Measurements from ENCODE around the gene PPFIBP2.

The PPFIBP2 gene

DNA sequence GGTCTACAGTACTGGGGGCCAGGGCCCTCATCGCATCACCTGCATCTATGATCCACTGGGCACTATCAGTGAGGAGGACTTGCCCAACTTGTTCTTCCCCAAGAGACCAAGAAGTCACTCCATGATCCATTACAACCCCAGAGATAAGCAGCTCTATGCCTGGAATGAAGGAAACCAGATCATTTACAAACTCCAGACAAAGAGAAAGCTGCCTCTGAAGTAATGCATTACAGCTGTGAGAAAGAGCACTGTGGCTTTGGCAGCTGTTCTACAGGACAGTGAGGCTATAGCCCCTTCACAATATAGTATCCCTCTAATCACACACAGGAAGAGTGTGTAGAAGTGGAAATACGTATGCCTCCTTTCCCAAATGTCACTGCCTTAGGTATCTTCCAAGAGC is 3.8 kb upstream of the PPFIBP2 start:
- Histone ChIP-seq H3K9ac (ENCODE audit: low read length) (no peak overlapping the region), H3K27me3 (replicated peaks; ENCODE audit: insufficient read depth, low read length) (no peaks in the 10 kb centered on the region), H3K79me2 (ENCODE audit: low read length) (peaks cover 6% of the 10 kb centered on the region; the same call in 1 of the 2 replicates), H3K9me3 (replicated peaks; ENCODE audit: insufficient read depth, low read length) (no peaks in the 10 kb centered on the region), H3K9me2 (replicated peaks; ENCODE audit: insufficient read depth, low read length) (no peaks in the 10 kb centered on the region), H3K27ac (ENCODE audit: low read length) (no peak overlapping the region), H3K36me3 (replicated peaks; ENCODE audit: insufficient read depth, low read length) (no peaks in the 10 kb centered on the region), H3F3A (ENCODE audit: insufficient read depth, low read length) (peaks cover 24% of the 10 kb centered on the region), H2AFZ (ENCODE audit: low read length) (no peak overlapping the region), H3K4me3 (ENCODE audit: low read length) (no peak overlapping the region), H3K4me1 (ENCODE audit: low read length) (peaks cover 27% of the 10 kb centered on the region), H3K4me2 (ENCODE audit: low read depth, low read length) (no peak overlapping the region), H4K20me1 (ENCODE audit: insufficient read depth, low read length) (no peaks in the 10 kb centered on the region)
- TF ChIP-seq, protein P1, sequence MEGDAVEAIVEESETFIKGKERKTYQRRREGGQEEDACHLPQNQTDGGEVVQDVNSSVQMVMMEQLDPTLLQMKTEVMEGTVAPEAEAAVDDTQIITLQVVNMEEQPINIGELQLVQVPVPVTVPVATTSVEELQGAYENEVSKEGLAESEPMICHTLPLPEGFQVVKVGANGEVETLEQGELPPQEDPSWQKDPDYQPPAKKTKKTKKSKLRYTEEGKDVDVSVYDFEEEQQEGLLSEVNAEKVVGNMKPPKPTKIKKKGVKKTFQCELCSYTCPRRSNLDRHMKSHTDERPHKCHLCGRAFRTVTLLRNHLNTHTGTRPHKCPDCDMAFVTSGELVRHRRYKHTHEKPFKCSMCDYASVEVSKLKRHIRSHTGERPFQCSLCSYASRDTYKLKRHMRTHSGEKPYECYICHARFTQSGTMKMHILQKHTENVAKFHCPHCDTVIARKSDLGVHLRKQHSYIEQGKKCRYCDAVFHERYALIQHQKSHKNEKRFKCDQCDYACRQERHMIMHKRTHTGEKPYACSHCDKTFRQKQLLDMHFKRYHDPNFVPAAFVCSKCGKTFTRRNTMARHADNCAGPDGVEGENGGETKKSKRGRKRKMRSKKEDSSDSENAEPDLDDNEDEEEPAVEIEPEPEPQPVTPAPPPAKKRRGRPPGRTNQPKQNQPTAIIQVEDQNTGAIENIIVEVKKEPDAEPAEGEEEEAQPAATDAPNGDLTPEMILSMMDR (IDR thresholded peaks at IDR 0.05; ENCODE audit: low read length) = no peak
- TF ChIP-seq EZH2 (optimal IDR thresholded peaks at IDR 0.05; ENCODE audit: low read depth, low read length) (no peak), EZH2phosphoT487 (IDR thresholded peaks at IDR 0.05; ENCODE audit: low read length) (no peak)
- DNase-seq = no peak

DNA sequence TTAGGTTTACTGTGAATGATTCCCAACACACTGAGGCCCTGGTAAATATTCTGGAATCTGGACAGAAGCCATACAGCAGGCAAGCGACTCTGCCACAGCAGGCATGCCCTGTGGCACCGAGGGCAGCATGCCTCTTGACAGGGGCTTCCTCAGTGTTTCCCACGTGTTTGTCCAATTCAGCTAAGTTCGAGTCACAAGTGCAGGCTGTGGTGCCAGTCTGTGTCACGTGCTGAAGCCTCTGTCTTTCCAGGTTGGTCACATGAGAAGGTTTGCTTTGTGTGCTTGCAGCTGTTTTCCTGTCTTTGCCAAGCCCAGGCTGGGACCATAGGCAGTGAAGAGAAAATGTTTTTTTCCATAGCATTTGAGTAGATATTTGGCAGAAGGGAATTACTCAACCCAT is 2.4 kb upstream of the PPFIBP2 start:
- Histone ChIP-seq H3K27me3 (replicated peaks; ENCODE audit: insufficient read depth, low read length) (no peaks in the 10 kb centered on the region), H3K4me2 (ENCODE audit: low read depth, low read length) (peak overlapping the region; percentile 95), H3K4me3 (ENCODE audit: low read length) (peak overlapping the region; percentile 82; the same call in 1 of the 2 replicates), H2AFZ (ENCODE audit: low read length) (peak overlapping the region; percentile 53), H3K9ac (ENCODE audit: low read length) (peak overlapping the region; percentile 17; the same call in 1 of the 2 replicates), H3K9me2 (replicated peaks; ENCODE audit: insufficient read depth, low read length) (no peaks in the 10 kb centered on the region), H3K36me3 (replicated peaks; ENCODE audit: insufficient read depth, low read length) (no peaks in the 10 kb centered on the region), H3K9me3 (replicated peaks; ENCODE audit: insufficient read depth, low read length) (no peaks in the 10 kb centered on the region), H3K4me1 (ENCODE audit: low read length) (peaks cover 27% of the 10 kb centered on the region), H4K20me1 (ENCODE audit: insufficient read depth, low read length) (no peaks in the 10 kb centered on the region), H3K27ac (ENCODE audit: low read length) (peak overlapping the region; percentile 96), H3F3A (ENCODE audit: insufficient read depth, low read length) (peaks cover 24% of the 10 kb centered on the region), H3K79me2 (ENCODE audit: low read length) (peaks cover 19% of the 10 kb centered on the region)
- DNase-seq = peak; percentile 82
- no peak for TF ChIP-seq EZH2 (optimal IDR thresholded peaks at IDR 0.05; ENCODE audit: low read depth, low read length)
- TF ChIP-seq EZH2phosphoT487 (IDR thresholded peaks at IDR 0.05; ENCODE audit: low read length) = no peak
- TF ChIP-seq, protein P1 (IDR thresholded peaks at IDR 0.05; ENCODE audit: low read length) = no peak

DNA sequence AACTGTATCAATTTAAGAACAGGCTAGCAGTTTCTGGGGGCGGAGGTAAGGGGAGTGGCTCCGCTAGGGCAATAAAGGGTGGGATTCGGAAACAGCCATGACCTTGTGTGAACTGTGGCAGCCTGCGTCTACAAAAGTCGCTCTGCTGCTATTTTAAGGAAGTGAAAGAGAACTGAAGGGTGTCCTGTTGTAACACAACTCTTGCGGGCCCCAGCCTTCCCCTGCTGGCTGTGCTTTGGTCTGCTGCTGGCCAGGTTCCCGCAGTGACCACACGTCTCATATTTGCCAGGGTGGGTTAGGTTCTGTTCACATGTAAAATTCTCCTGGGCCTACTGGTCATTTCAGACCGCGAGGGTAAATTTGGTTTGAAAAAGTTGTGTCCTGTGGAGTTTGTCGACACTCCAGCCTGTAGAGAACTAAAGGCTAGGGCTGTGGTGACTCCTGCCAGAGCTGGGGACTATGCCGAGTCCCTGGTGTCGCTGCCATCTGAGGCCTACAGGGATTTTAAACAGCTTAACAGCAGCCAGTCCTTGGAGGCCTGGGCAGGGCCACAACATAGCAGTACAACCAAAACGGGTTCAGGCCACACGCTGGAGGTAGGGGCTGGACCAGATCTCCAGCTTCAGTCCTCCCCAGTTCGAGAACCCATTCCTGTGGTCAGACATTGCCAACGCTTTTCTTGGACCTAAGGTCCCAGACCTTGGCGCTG is 1.1 kb upstream of the PPFIBP2 start:
- Histone ChIP-seq H3K9ac (ENCODE audit: low read length) (peak overlapping the region; percentile 89), H3K4me1 (ENCODE audit: low read length) (peaks cover 27% of the 10 kb centered on the region), H3K9me3 (replicated peaks; ENCODE audit: insufficient read depth, low read length) (no peaks in the 10 kb centered on the region), H3K79me2 (ENCODE audit: low read length) (peaks cover 24% of the 10 kb centered on the region), H3F3A (ENCODE audit: insufficient read depth, low read length) (peaks cover 24% of the 10 kb centered on the region), H3K27ac (ENCODE audit: low read length) (peak overlapping the region; percentile 96), H3K4me2 (ENCODE audit: low read depth, low read length) (peak overlapping the region; percentile 95), H2AFZ (ENCODE audit: low read length) (peak overlapping the region; percentile 74), H3K27me3 (replicated peaks; ENCODE audit: insufficient read depth, low read length) (no peaks in the 10 kb centered on the region), H3K36me3 (replicated peaks; ENCODE audit: insufficient read depth, low read length) (no peaks in the 10 kb centered on the region), H4K20me1 (ENCODE audit: insufficient read depth, low read length) (no peaks in the 10 kb centered on the region), H3K9me2 (replicated peaks; ENCODE audit: insufficient read depth, low read length) (no peaks in the 10 kb centered on the region), H3K4me3 (ENCODE audit: low read length) (peak overlapping the region; percentile 82)
- DNase-seq = peak; percentile 85
- TF ChIP-seq EZH2 (optimal IDR thresholded peaks at IDR 0.05; ENCODE audit: low read depth, low read length) (no peak), EZH2phosphoT487 (IDR thresholded peaks at IDR 0.05; ENCODE audit: low read length) (no peak)
- TF ChIP-seq, protein P1 (IDR thresholded peaks at IDR 0.05; ENCODE audit: low read length) = no peak
